Activated CD8-positive, alpha-beta memory T cell treated with anti-CD3 and anti-CD28 coated beads, Interleukin-2, amount 10 ng/mL, durations not matched to agents 7 days and 5 days (primary cell): ENCODE measurements around the gene NUBPL. TPM values are rescaled to one million over a fixed set of nuclear protein-coding genes. Genes with fewer than 3 reads are reported as not detected.

Experiments used
- ATAC-seq: fragments of 150-1000 bp; cut with Tn5 transposase; one replicate; pipeline ENCODE4 v1.10.0; 2021; ENCODE audit warnings: moderate library complexity
- CTCF ChIA-PET: fragments of 350-600 bp; sonication (Branson Sonifier 250); formaldehyde crosslinking; loops from one replicate; lab custom pipeline; 2021; ENCODE audit warnings: antibody characterized with exemption; lab: Charles Lee
- DNase-seq: peaks from one replicate; pipeline ENCODE4 v3.0.0-alpha.2; 2020
- H3K27ac Mint-ChIP-seq: one replicate; pipeline ENCODE4 v1.8.0; 2021; ENCODE audit warnings: mild to moderate bottlenecking, mixed read lengths
- H3K27me3 Mint-ChIP-seq: one replicate; pipeline ENCODE4 v1.8.0; 2021; ENCODE audit warnings: mixed read lengths
- H3K36me3 Mint-ChIP-seq: one replicate; pipeline ENCODE4 v1.8.0; 2021; ENCODE audit warnings: mild to moderate bottlenecking, mixed read lengths
- H3K4me1 Mint-ChIP-seq: one replicate; pipeline ENCODE4 v1.8.0; 2021; ENCODE audit warnings: mixed read lengths
- H3K4me3 Mint-ChIP-seq: one replicate; pipeline ENCODE4 v1.8.0; 2021; ENCODE audit warnings: mild to moderate bottlenecking, moderate library complexity, mixed read lengths
- H3K9me3 Mint-ChIP-seq: one replicate; pipeline ENCODE4 v1.8.0; 2022; ENCODE audit warnings: low read depth, mixed read lengths
- total RNA-seq, 2 experiments: library from RNA; stranded (reverse); gene quantifications; one replicate each; pipeline ENCODE4 v1.2.3, GENCODE V29; 2021

Gene NUBPL, protein sequence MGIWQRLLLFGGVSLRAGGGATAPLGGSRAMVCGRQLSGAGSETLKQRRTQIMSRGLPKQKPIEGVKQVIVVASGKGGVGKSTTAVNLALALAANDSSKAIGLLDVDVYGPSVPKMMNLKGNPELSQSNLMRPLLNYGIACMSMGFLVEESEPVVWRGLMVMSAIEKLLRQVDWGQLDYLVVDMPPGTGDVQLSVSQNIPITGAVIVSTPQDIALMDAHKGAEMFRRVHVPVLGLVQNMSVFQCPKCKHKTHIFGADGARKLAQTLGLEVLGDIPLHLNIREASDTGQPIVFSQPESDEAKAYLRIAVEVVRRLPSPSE
- 1 to 10 TPM; 6.3 to 7.4 TPM for total RNA-seq

DNA sequence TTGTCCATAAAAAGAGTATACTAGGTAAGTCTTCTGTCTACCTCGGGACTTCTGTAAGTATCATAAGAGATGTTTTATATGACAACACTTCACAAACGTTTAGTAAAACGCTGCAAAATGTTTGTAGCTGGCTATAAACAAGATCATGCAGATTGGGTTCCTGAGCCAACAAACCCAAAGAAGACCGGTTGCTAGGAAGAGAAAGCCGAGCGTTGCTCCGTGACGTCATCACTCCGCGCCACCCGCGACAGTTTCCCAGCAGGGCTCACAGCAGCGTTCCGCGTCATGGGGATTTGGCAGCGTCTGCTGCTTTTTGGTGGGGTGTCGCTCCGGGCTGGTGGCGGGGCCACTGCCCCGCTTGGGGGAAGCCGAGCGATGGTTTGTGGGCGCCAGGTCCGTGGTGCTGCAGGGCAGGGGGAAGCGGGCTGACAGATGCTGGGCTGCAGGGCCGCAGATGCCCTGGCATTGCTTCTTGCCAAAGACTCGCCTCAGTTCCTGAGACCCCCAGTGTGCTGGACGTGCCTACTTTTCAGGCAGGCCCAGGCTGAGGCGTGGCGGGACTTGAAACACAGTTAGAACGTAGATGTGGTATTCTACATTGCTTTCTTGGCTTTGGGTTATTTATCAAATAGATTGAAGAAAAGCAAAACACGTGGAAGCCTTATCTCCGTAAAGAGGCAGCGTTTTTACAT is at the start of gene NUBPL:
Gene NUBPL (plus strand): TSS at position 250 of the 692 bp plus-strand sequence. CDS start 36 bp downstream, at position 286.
- Mint-ChIP-seq H3K9me3 (no peaks in the 10 kb centered on the region), H3K36me3 (peaks cover 1% of the 10 kb centered on the region), H3K27me3 (peaks cover 15% of the 10 kb centered on the region), H3K27ac (peak within 1 kb of the TSS; percentile 97), H3K4me1 (peaks cover 26% of the 10 kb centered on the region), H3K4me3 (peak within 1 kb of the TSS; percentile 91)
- CTCF ChIA-PET, result no interaction called here
- ATAC-seq (peak; percentile 97), DNase-seq (peak; percentile 98)

DNA sequence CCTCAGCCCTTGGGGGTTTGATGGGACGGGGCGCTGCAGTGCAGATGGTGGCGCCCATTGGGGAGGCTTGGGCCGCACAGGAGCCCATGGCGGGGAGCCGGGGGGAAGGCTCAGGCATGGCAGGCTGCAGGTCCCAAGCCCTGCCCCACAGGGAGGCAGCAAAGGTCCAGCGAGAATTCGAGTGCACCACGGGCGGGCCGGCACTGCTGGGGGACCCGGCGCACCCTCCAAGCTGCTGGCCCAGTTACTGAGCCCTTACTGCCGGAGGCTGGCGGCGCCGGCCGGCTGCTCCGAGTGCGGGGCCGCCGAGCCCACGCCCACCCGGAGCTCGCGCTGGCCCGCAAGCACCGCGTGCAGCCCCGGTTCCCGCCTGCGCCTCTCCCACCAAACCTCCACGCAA is 34.1 kb upstream of the NUBPL start:
- H3K27me3 Mint-ChIP-seq, result peaks cover 19% of the 10 kb centered on the region
- CTCF ChIA-PET, result no interaction called here
- H3K4me3 Mint-ChIP-seq, result no peak overlapping the region
- no peaks in the 10 kb centered on the region for H3K36me3 Mint-ChIP-seq
- no peaks in the 10 kb centered on the region for H3K9me3 Mint-ChIP-seq
- H3K27ac Mint-ChIP-seq, result no peak overlapping the region
- no peaks in the 10 kb centered on the region for H3K4me1 Mint-ChIP-seq
- ATAC-seq (no peak), DNase-seq (no peak)

DNA sequence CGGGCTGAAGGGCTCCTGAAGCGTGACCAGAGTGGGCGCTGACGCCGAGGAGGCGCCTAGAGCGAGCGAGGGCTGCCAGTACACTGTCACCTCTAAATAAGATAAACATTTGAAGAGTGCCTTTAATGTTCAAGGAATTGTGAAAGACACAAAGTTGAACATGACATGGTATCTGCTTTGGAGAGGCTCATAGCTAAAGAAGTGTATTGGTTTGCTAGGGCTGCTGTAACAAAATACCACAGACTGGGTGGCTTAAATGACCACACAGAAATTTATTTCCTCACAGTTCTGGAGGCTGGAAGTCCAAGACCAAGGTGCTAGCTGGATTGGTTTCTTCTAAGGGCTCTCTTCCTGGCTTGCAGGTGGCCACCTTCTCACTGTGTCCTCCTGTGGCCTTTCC is 33.7 kb upstream of the NUBPL start:
- no peak for ATAC-seq
- no peaks in the 10 kb centered on the region for H3K36me3 Mint-ChIP-seq

DNA sequence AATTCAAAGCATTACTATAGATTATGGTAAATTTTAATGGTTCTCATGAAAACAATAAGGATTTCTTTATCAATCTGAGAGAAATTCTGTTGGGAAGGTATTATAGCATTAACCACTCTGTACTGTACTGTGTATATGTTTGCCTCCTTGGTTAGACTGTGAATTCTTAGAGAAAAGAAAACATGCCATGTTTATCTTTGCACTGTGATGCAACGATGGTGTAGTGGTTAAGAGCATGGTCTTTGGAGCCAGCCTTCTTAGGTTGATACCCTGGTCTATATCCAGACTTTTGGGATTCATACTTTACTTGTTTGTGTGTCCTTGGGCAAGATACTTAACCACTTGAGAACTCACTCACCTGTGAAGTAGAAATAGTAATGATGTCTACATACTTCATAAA is 32.2 kb upstream of the NUBPL start:
- no peak for ATAC-seq
- peaks cover 13% of the 10 kb centered on the region for H3K27me3 Mint-ChIP-seq
- CTCF ChIA-PET, result no interaction called here
- no peaks in the 10 kb centered on the region for H3K4me1 Mint-ChIP-seq
- no peaks in the 10 kb centered on the region for H3K36me3 Mint-ChIP-seq
- H3K4me3 Mint-ChIP-seq, result no peak overlapping the region
- H3K27ac Mint-ChIP-seq, result no peak overlapping the region
- H3K9me3 Mint-ChIP-seq, result no peaks in the 10 kb centered on the region
- no peak for DNase-seq

More for the DNA sequence above, 33.7 kb upstream of the NUBPL start:
- Mint-ChIP-seq H3K4me1 (no peaks in the 10 kb centered on the region), H3K27ac (no peak overlapping the region), H3K4me3 (no peak overlapping the region), H3K9me3 (no peaks in the 10 kb centered on the region), H3K27me3 (peaks cover 17% of the 10 kb centered on the region)
- CTCF ChIA-PET, result no interaction called here
- no peak for DNase-seq

DNA sequence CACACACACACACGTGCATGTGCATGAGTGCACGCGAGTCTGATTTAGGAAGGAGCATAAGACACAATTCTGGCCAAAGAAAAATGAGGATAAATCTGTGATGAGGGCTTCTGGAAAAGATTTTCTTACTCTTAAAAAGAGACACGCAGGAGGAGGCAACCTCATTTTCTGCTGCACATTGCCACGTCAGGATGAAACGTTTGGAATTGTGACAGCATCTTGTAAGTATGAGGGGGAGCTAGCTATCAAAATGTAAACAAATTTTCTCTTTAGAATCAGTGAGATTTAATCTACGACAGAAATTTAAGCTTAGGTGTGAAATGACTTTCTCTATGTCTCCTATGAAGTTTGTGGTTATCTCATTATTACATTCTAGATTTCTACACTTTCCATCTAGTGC is 31.1 kb upstream of the NUBPL start:
- H3K4me3 Mint-ChIP-seq, result no peak overlapping the region
- H3K36me3 Mint-ChIP-seq, result no peaks in the 10 kb centered on the region
- no peaks in the 10 kb centered on the region for H3K9me3 Mint-ChIP-seq
- H3K4me1 Mint-ChIP-seq, result no peaks in the 10 kb centered on the region
- DNase-seq (no peak), ATAC-seq (no peak)
- CTCF ChIA-PET, result no interaction called here
- H3K27me3 Mint-ChIP-seq, result peaks cover 10% of the 10 kb centered on the region
- no peak overlapping the region for H3K27ac Mint-ChIP-seq

DNA sequence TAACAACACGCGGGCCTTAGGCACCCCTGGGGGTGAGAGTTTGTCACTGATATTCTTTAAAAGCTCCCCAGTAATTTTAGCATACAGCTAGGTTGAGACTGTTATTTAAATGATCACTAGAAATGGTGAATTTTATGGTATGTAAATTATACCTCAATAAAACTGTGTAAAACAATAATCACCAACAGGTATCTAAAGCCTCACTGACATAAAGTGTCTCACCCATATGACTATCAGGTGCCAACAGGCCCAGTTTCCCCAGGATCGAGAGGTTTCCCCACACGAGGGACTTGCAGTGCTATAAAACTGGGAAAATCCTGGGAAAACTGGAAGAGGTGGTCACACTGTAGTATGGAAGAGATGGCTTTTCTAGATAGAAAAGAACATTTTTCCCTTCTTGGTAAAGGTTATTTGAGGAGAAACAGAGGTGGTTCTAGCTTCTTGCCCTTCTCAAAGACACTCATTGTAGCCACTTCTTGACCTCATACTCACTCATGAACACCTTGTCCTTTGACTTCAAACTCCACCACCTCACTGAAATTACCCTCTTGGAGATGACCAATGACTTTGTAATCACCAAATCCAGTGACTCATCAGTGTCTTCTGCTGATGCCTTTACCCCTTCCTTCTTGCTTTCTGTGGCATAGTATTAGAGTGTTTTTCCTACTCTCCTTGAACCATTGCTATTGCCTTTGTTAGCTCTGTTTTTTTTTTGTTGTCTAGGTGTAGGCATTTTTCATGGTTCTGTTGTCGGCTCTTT is 24.8 kb upstream of the NUBPL start:
- CTCF ChIA-PET, result no interaction called here
- Mint-ChIP-seq H3K27me3 (peaks cover 20% of the 10 kb centered on the region), H3K4me3 (no peak overlapping the region), H3K4me1 (no peaks in the 10 kb centered on the region), H3K9me3 (no peaks in the 10 kb centered on the region), H3K36me3 (no peaks in the 10 kb centered on the region), H3K27ac (no peak overlapping the region)
- ATAC-seq (no peak), DNase-seq (no peak)

DNA sequence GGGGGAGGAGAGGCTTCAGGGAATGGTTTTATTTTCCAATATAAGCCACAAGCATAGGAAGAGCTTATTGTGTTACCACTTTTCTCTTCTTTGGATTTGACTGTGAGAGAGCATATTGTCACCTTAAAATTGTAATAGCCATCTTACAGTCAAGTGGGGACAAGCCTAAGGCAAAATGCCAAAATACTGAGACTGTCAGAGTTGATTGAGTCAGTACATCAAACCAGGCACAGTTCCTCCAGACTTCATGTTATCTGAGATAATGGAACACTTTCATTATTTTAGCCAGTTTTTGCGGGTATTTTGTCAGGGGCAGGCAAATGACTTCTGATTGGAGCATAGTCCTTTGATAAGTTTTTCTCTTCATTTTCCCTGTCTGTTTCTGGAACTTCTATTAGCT is 19.5 kb upstream of the NUBPL start:
- Mint-ChIP-seq H3K9me3 (no peaks in the 10 kb centered on the region), H3K4me1 (peaks cover 2% of the 10 kb centered on the region), H3K4me3 (no peak overlapping the region), H3K36me3 (no peaks in the 10 kb centered on the region), H3K27ac (no peak overlapping the region), H3K27me3 (peaks cover 23% of the 10 kb centered on the region)
- no peak for DNase-seq
- CTCF ChIA-PET, result no interaction called here
- no peak for ATAC-seq

DNA sequence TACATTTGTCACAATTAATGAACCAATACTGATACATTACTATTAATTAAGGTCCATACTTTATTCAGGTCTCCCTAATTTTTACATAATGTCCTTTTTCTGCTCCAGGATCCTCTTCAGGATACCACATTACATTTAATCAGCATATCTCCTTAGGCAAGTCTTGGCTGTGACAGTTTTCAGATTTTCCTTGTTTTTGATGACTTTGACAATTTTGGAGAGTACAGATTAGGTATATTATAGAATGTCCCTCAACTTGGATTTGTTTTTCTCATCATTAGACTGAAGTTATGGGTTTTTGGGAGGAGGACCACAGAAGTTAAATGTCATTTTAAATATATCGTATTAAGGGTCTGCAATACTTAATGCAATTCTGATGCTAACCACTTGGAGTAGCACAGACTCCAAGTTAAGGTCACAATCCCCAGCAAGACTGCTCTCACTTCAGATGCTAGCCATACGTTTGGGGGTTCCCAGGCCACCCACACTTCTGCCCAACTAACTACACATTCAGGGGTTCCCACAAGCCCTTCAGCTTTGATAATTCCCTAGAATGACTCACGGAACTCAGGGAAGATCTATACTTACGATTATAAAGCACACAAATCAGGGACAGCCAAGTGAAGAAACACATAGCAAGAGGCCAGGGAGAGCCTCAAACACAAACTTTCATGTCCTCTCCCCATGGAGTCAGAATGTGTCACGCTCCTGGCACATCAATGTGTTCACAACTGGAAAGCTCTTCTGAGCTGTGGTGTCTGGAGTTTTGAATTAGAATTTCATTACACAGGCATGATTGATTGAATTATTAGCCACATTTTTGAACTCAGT is 17.0 kb upstream of the NUBPL start:
- H3K4me1 Mint-ChIP-seq, result peaks cover 2% of the 10 kb centered on the region
- ATAC-seq (no peak), DNase-seq (no peak)
- H3K4me3 Mint-ChIP-seq, result no peak overlapping the region
- CTCF ChIA-PET, result interaction anchor here (1.2 kb wide), 1 partner anchor 23 kb away, joined by 3 read pairs; no protein-coding TSS in a partner anchor
- no peaks in the 10 kb centered on the region for H3K36me3 Mint-ChIP-seq
- peaks cover 26% of the 10 kb centered on the region for H3K27me3 Mint-ChIP-seq
- H3K9me3 Mint-ChIP-seq, result no peaks in the 10 kb centered on the region
- no peak overlapping the region for H3K27ac Mint-ChIP-seq

DNA sequence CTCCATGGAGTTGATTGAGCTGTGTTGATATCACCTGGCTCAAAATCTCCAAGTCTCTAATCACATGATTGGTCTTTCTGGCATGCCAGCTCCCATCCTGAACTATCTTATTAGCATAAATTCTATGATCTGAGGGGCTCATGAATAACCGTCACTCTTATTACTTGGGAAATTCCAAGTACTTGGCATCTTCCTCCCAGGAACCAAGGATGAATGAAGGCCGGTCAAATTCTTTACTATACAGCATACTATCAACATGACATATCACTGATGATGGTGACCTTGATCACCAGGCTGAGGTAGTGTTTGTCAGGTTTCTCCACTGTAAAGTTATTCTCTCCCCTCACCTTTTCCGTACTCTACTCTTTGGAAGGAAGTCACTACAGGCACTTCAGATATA is 16.4 kb upstream of the NUBPL start:
- no peak for ATAC-seq
- CTCF ChIA-PET, result no interaction called here
- Mint-ChIP-seq H3K4me1 (peaks cover 2% of the 10 kb centered on the region), H3K27ac (no peak overlapping the region), H3K27me3 (peaks cover 30% of the 10 kb centered on the region), H3K36me3 (no peaks in the 10 kb centered on the region), H3K4me3 (no peak overlapping the region), H3K9me3 (no peaks in the 10 kb centered on the region)
- no peak for DNase-seq

DNA sequence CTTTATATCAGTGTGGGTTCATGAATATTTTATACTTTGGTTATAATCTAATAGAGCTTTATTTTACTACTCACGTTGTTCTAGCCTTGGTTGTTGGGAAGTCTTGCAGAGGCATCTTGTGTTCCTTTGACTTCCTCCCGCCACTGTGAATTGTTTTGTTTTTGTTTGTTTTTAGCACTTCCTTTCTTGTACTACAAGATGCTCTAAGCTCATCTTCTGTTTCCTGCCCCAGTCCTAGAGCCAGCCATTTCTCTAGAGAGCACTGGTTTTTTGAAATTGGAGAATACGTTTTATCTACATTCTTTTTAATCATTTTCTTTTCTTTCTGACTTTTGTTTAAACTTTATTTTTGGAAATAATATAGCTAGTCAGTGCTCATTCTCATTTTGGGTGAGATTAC is 15.9 kb upstream of the NUBPL start:
- no peak for ATAC-seq
- Mint-ChIP-seq H3K9me3 (no peaks in the 10 kb centered on the region), H3K27me3 (peaks cover 35% of the 10 kb centered on the region), H3K4me3 (no peak overlapping the region), H3K4me1 (peaks cover 2% of the 10 kb centered on the region), H3K36me3 (no peaks in the 10 kb centered on the region), H3K27ac (no peak overlapping the region)
- no peak for DNase-seq
- CTCF ChIA-PET, result no interaction called here

DNA sequence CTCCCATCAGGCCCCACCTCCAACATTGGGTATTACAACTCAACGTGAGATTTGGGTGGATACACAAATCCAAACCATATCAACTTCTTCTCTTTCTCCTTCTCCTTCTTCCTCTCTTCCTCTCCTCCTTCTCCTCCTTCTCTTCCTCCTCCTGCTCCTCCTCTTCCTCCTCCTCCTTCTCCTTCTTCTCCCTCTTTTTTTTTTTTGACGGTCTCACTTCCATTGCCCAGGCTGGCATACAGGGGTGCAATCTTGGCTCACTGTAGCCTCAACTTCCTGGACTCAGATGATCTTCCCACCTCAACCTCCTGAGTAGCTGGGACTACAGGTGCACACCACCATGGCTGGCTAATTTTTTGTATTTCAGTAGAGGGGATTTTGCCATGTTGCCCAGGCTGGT is 11.4 kb upstream of the NUBPL start:
- Mint-ChIP-seq H3K27me3 (peaks cover 38% of the 10 kb centered on the region), H3K27ac (no peak overlapping the region), H3K36me3 (no peaks in the 10 kb centered on the region), H3K9me3 (no peaks in the 10 kb centered on the region), H3K4me1 (peaks cover 2% of the 10 kb centered on the region), H3K4me3 (no peak overlapping the region)
- DNase-seq, result no peak
- no peak for ATAC-seq
- CTCF ChIA-PET, result no interaction called here

DNA sequence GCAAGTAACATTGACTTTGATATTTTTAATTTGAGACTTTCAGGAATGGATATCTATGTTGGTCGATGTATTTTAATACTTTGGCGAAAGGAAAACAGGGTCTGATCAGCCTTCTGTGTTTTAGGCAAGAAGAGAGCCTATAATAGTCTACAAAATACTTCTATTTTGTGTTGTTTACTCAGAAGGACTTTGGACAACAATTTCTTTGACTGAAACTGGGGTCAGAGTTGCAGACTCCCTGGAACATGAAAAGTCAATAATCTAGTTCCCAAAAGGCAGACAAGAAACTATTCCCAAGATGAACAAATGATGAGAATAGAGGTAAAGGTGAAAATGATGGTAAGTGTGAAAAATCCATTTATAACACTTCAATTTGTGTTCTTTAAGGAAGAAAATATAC is 10.6 kb upstream of the NUBPL start:
- ATAC-seq, result no peak
- Mint-ChIP-seq H3K4me1 (no peaks in the 10 kb centered on the region), H3K4me3 (no peak overlapping the region), H3K36me3 (no peaks in the 10 kb centered on the region), H3K27me3 (peaks cover 40% of the 10 kb centered on the region), H3K9me3 (no peaks in the 10 kb centered on the region), H3K27ac (no peak overlapping the region)
- no peak for DNase-seq
- CTCF ChIA-PET, result no interaction called here

DNA sequence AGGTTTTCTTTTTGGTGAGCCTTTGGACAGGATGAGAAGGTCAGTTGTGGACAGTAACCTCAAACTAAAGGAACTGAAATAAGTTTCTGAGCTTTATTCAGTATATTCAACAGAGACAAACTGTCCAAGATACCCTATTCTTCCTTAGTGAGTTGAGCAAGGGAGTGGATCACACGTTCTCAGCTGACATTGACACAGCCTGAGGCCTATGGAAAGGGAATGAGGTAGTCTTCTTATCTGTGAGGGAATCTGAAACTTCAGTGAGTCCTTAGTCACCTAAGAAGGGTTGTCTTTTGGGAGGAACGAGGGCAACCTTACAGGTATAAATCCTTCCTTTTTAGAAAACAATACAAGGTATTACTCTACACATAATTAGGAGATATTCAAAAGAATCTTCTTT is 5.0 kb upstream of the NUBPL start:
- H3K4me3 Mint-ChIP-seq, result no peak overlapping the region
- peaks cover 29% of the 10 kb centered on the region for H3K27me3 Mint-ChIP-seq
- DNase-seq (no peak), ATAC-seq (no peak)
- peaks cover 9% of the 10 kb centered on the region for H3K4me1 Mint-ChIP-seq
- CTCF ChIA-PET, result no interaction called here
- H3K27ac Mint-ChIP-seq, result no peak overlapping the region
- H3K36me3 Mint-ChIP-seq, result peaks cover 1% of the 10 kb centered on the region
- no peaks in the 10 kb centered on the region for H3K9me3 Mint-ChIP-seq
